Trophoblast cell (in vitro differentiated cells and primary cell): ENCODE results near the gene MLXIPL.
"Not testable (repeated sequence)": the region's sequence is repeated elsewhere in the genome, so short reads cannot be mapped to it uniquely, and the experiment has no call there.

Experiments used
- DNase-seq, 2 donors: peaks; one replicate each; pipeline ENCODE4 v3.0.0-alpha.2; 2016
- H2AFZ ChIP-seq: 2 replicates; pipeline ENCODE4 v1.6.1; 2013; ENCODE audit warnings: low read length, moderate library complexity, mild to moderate bottlenecking; ENCODE audit not compliant: insufficient read depth, poor library complexity
- H2AK5ac ChIP-seq: 2 replicates; pipeline ENCODE4 v1.6.1; 2013; ENCODE audit warnings: mild to moderate bottlenecking, low read length
- H2BK120ac ChIP-seq: 2 replicates; pipeline ENCODE4 v1.6.1; 2013; ENCODE audit warnings: low read length, mild to moderate bottlenecking, moderate library complexity; ENCODE audit not compliant: insufficient read depth, poor library complexity
- H2BK12ac ChIP-seq: 2 replicates; pipeline ENCODE4 v1.6.1; 2013; ENCODE audit warnings: mild to moderate bottlenecking, low read length, moderate library complexity
- H2BK5ac ChIP-seq: 2 replicates; pipeline ENCODE4 v1.6.1; 2013; ENCODE audit warnings: low read length, low read depth, moderate library complexity, mild to moderate bottlenecking; ENCODE audit not compliant: poor library complexity
- H3K14ac ChIP-seq: 2 replicates; pipeline ENCODE4 v1.6.1; 2013; ENCODE audit warnings: mild to moderate bottlenecking, low read length
- H3K18ac ChIP-seq: 2 replicates; pipeline ENCODE4 v1.6.1; 2013; ENCODE audit warnings: mild to moderate bottlenecking, low read length
- H3K23ac ChIP-seq: 2 replicates; pipeline ENCODE4 v1.6.1; 2013; ENCODE audit warnings: low read length
- H3K27ac ChIP-seq: 2 replicates; pipeline ENCODE4 v1.5.1; 2013; ENCODE audit warnings: low read depth, mild to moderate bottlenecking, inconsistent platforms, low read length, moderate library complexity
- H3K27me3 ChIP-seq: 2 replicates; pipeline ENCODE4 v1.6.1; 2013; ENCODE audit warnings: inconsistent platforms, mild to moderate bottlenecking, low read length, moderate library complexity; ENCODE audit not compliant: insufficient read depth
- H3K36me3 ChIP-seq, 2 experiments: 1 replicate in 1 of 2; 2 replicates in 1 of 2; pipeline ENCODE4 v1.6.1; 2013; ENCODE audit warnings: low read length in 2 of 2, mild to moderate bottlenecking in 2 of 2, moderate library complexity in 1 of 2; ENCODE audit not compliant: insufficient read depth in 2 of 2, control insufficient read depth in 1 of 2
- H3K4ac ChIP-seq: 2 replicates; pipeline ENCODE4 v1.6.1; 2013; ENCODE audit warnings: low read depth, mild to moderate bottlenecking, low read length, moderate library complexity
- H3K4me1 ChIP-seq, 2 experiments: 1 replicate in 1 of 2; 2 replicates in 1 of 2; pipeline ENCODE4 v1.6.1; 2013; ENCODE audit warnings: low read length in 2 of 2, mild to moderate bottlenecking in 2 of 2, moderate library complexity in 1 of 2; ENCODE audit not compliant: insufficient read depth in 2 of 2, control insufficient read depth in 1 of 2
- H3K4me2 ChIP-seq: 2 replicates; pipeline ENCODE4 v1.6.1; 2013; ENCODE audit warnings: inconsistent platforms, mild to moderate bottlenecking, low read length, moderate library complexity
- H3K4me3 ChIP-seq: 2 replicates; pipeline ENCODE4 v1.5.1; 2013; ENCODE audit warnings: mild to moderate bottlenecking, low read depth, low read length, inconsistent platforms
- H3K79me1 ChIP-seq: one replicate; pipeline ENCODE4 v1.6.1; 2013; ENCODE audit warnings: low read length
- H3K79me2 ChIP-seq: 2 replicates; pipeline ENCODE4 v1.6.1; 2013; ENCODE audit warnings: low read length, mild to moderate bottlenecking; ENCODE audit not compliant: control insufficient read depth, insufficient read depth, poor library complexity
- H3K9ac ChIP-seq: 2 replicates; pipeline ENCODE4 v1.6.1; 2013; ENCODE audit warnings: mild to moderate bottlenecking, low read length
- H3K9me3 ChIP-seq: 2 replicates; pipeline ENCODE4 v1.6.1; 2013; ENCODE audit warnings: low read depth, mild to moderate bottlenecking, control low read depth, inconsistent platforms, low read length; ENCODE audit not compliant: insufficient read depth
- H4K12ac ChIP-seq: 2 replicates; pipeline ENCODE4 v1.6.1; 2013; ENCODE audit warnings: low read depth, mild to moderate bottlenecking, low read length, moderate library complexity
- H4K8ac ChIP-seq: 2 replicates; pipeline ENCODE4 v1.6.1; 2013; ENCODE audit warnings: low read depth, mild to moderate bottlenecking, low read length, moderate library complexity
- H4K91ac ChIP-seq: one replicate; pipeline ENCODE4 v1.6.1; 2013; ENCODE audit warnings: low read depth, mild to moderate bottlenecking, low read length, moderate library complexity
- WGBS: extraction: QIAGEN DNeasy Blood & Tissue Kit; methylation state at CpG from one replicate; pipeline ENCODE4 v1.1.7; 2013; ENCODE audit warnings: missing lambda C conversion rate; ENCODE audit not compliant: insufficient read length, insufficient coverage; ENCODE audit errors: extremely low coverage; 5-methylcytosine and 5-hydroxymethylcytosine counted together

Gene MLXIPL

GRCh38 chr7:73556208-73557107, 67.9 kb downstream of the MLXIPL start:
- Histone ChIP-seq H3K18ac (peak overlapping the region; percentile 4), H3K9me3 (no peaks in the 10 kb centered on the region), H3K4ac (peak overlapping the region; percentile 73), H3K79me2 (peaks cover 11% of the 10 kb centered on the region), H3K4me2 (peak overlapping the region; percentile 93), H4K91ac (peak overlapping the region; percentile 39), H3K9ac (peak overlapping the region; percentile 94), H2AK5ac (no peak overlapping the region), H3K23ac (no peak overlapping the region), H4K12ac (peak overlapping the region; percentile 59), H3K27me3 (no peaks in the 10 kb centered on the region), H2BK120ac (no peak overlapping the region), H3K36me3 (peaks cover 6 to 13% of the 10 kb centered on the region in 2 experiments), H3K79me1 (peaks cover 8% of the 10 kb centered on the region), H2BK12ac (no peak overlapping the region), H3K4me1 (peaks cover 0 to 5% of the 10 kb centered on the region in 2 experiments), H2BK5ac (no peak overlapping the region), H4K8ac (peak overlapping the region; percentile 39), H3K14ac (peak overlapping the region; percentile 21), H3K4me3 (peak overlapping the region; percentile 83), H2AFZ (peak overlapping the region; percentile 37), H3K27ac (peak overlapping the region; percentile 53)
- no CpG with 5 or more reads among the region's 28 CpGs for WGBS
- no peak for DNase-seq

GRCh38 chr7:73555411-73555982, 68.8 kb downstream of the MLXIPL start:
- H3K27me3 ChIP-seq: no peaks in the 10 kb centered on the region
- H3K4ac ChIP-seq: peak overlapping the region; percentile 90
- no peaks in the 10 kb centered on the region for H3K9me3 ChIP-seq
- no peak overlapping the region for H4K91ac ChIP-seq
- peaks cover 11% of the 10 kb centered on the region for H3K79me2 ChIP-seq
- no peak overlapping the region for H3K27ac ChIP-seq
- H2AK5ac ChIP-seq: no peak overlapping the region
- H2BK5ac ChIP-seq: no peak overlapping the region
- no peak overlapping the region for H4K12ac ChIP-seq
- no peak overlapping the region for H3K4me3 ChIP-seq
- no peak overlapping the region for H2BK120ac ChIP-seq
- H3K23ac ChIP-seq: no peak overlapping the region
- peaks cover 9 to 18% of the 10 kb centered on the region in 2 experiments for H3K36me3 ChIP-seq
- H3K4me1 ChIP-seq: peaks cover 0 to 5% of the 10 kb centered on the region in 2 experiments
- no peak overlapping the region for H2AFZ ChIP-seq
- H4K8ac ChIP-seq: no peak overlapping the region
- WGBS: no CpG with 5 or more reads among the region's 6 CpGs
- H3K79me1 ChIP-seq: peaks cover 8% of the 10 kb centered on the region
- H3K9ac ChIP-seq: no peak overlapping the region
- no peak overlapping the region for H3K18ac ChIP-seq
- no peak for DNase-seq
- no peak overlapping the region for H2BK12ac ChIP-seq
- no peak overlapping the region for H3K4me2 ChIP-seq
- H3K14ac ChIP-seq: no peak overlapping the region

GRCh38 chr7:73550093-73550492, 74.2 kb downstream of the MLXIPL start:
- H4K12ac ChIP-seq, H2AFZ ChIP-seq, H3K4me1 ChIP-seq, H3K27me3 ChIP-seq, H4K8ac ChIP-seq, H2BK12ac ChIP-seq, H3K14ac ChIP-seq, H2AK5ac ChIP-seq, H3K79me1 ChIP-seq, H3K4me3 ChIP-seq, H3K27ac ChIP-seq, H3K9ac ChIP-seq, H3K18ac ChIP-seq, H2BK5ac ChIP-seq, H3K4me2 ChIP-seq, H3K23ac ChIP-seq, H4K91ac ChIP-seq, DNase-seq, H3K4ac ChIP-seq, H2BK120ac ChIP-seq, H3K79me2 ChIP-seq, H3K9me3 ChIP-seq: not testable (repeated sequence)
- WGBS: no CpG with 5 or more reads among the region's 5 CpGs
- H3K36me3 ChIP-seq: peaks cover 16 to 24% of the 10 kb centered on the region in 2 experiments

GRCh38 chr7:73549176-73549575, 75.1 kb downstream of the MLXIPL start:
- Histone ChIP-seq H3K14ac (no peak overlapping the region), H3K79me1 (no peaks in the 10 kb centered on the region), H3K9me3 (no peaks in the 10 kb centered on the region), H3K79me2 (no peaks in the 10 kb centered on the region), H4K12ac (no peak overlapping the region), H3K4ac (no peak overlapping the region), H2BK12ac (no peak overlapping the region), H3K27me3 (no peaks in the 10 kb centered on the region), H3K27ac (no peak overlapping the region), H2AK5ac (no peak overlapping the region), H3K18ac (no peak overlapping the region), H2BK5ac (no peak overlapping the region), H3K23ac (no peak overlapping the region), H4K8ac (no peak overlapping the region), H3K4me2 (no peak overlapping the region), H4K91ac (no peak overlapping the region), H3K4me3 (no peak overlapping the region), H3K9ac (no peak overlapping the region), H2BK120ac (no peak overlapping the region), H3K36me3 (peaks cover 14 to 24% of the 10 kb centered on the region in 2 experiments), H3K4me1 (no peaks in the 10 kb centered on the region), H2AFZ (no peak overlapping the region)
- WGBS: no CpG with 5 or more reads among the region's 4 CpGs
- DNase-seq: no peak
